Measurements from ENCODE around the gene RANBP2. TPM values are rescaled to one million over a fixed set of nuclear protein-coding genes. Genes with fewer than 3 reads are reported as not detected.
A peak's percentile ranks its signal among the peaks of the same experiment; 100 is the strongest.

The RANBP2 gene
- total RNA-seq, 2 experiments from 2014 or later: 42.2 to 42.4 TPM

- peak; percentile 98 for ATAC-seq
- Mint-ChIP-seq H3K27me3 (ENCODE audit: low read depth) (no peaks in the 10 kb centered on the region), H3K27ac (peak within 1 kb of the TSS; percentile 96), H3K4me3 (peak within 1 kb of the TSS; percentile 93), H3K4me1 (ENCODE audit: low read depth) (peaks cover 21% of the 10 kb centered on the region), H3K9me3 (ENCODE audit: insufficient read depth) (no peaks in the 10 kb centered on the region), H3K36me3 (ENCODE audit: low read depth) (peaks cover 33% of the 10 kb centered on the region)
- POLR2A ChIA-PET: no interaction called here
- peak; percentile 94 for DNase-seq
- CTCF ChIA-PET: interaction anchor here (1.2 kb wide), 1 partner anchor 22 kb away, joined by 4 read pairs; no protein-coding TSS in a partner anchor
Measured at GRCh38 chr2:108786354-108787215, 67.3 kb downstream of the RANBP2 start, which contains the start of gene CCDC138. Gene CCDC138, plus strand, starts transcription at chr2:108786771. Its CDS starts 52 bp downstream, at chr2:108786823.

- Mint-ChIP-seq H3K9me3 (ENCODE audit: insufficient read depth) (no peaks in the 10 kb centered on the region), H3K4me1 (ENCODE audit: low read depth) (peaks cover 21% of the 10 kb centered on the region), H3K27ac (peak overlapping the region; percentile 85), H3K36me3 (ENCODE audit: low read depth) (peaks cover 29% of the 10 kb centered on the region), H3K27me3 (ENCODE audit: low read depth) (no peaks in the 10 kb centered on the region), H3K4me3 (peak overlapping the region; percentile 93)
- POLR2A ChIA-PET: no interaction called here
- no peak for DNase-seq
- CTCF ChIA-PET: no interaction called here
- ATAC-seq: no peak
Measured at GRCh38 chr2:108787216-108787541, 67.9 kb downstream of the RANBP2 start.

GRCh38 chr2:108803045-108803736 is 83.9 kb downstream of the RANBP2 start:
- POLR2A ChIA-PET: no interaction called here
- Mint-ChIP-seq H3K9me3 (ENCODE audit: insufficient read depth) (no peaks in the 10 kb centered on the region), H3K27me3 (ENCODE audit: low read depth) (no peaks in the 10 kb centered on the region), H3K4me1 (ENCODE audit: low read depth) (no peaks in the 10 kb centered on the region), H3K36me3 (ENCODE audit: low read depth) (peaks cover 50% of the 10 kb centered on the region), H3K4me3 (no peak overlapping the region), H3K27ac (no peak overlapping the region)
- ATAC-seq (no peak), DNase-seq (no peak)
- CTCF ChIA-PET: no interaction called here

- no peak for ATAC-seq
- peaks cover 54% of the 10 kb centered on the region for H3K36me3 Mint-ChIP-seq (ENCODE audit: low read depth)
- H3K9me3 Mint-ChIP-seq (ENCODE audit: insufficient read depth): peaks cover 13% of the 10 kb centered on the region
- H3K27me3 Mint-ChIP-seq (ENCODE audit: low read depth): no peaks in the 10 kb centered on the region
- H3K4me3 Mint-ChIP-seq: no peak overlapping the region
- POLR2A ChIA-PET: no interaction called here
- DNase-seq: no peak
- H3K27ac Mint-ChIP-seq: no peak overlapping the region
- CTCF ChIA-PET: no interaction called here
- no peaks in the 10 kb centered on the region for H3K4me1 Mint-ChIP-seq (ENCODE audit: low read depth)
Measured at GRCh38 chr2:108805032-108805431, 85.8 kb downstream of the RANBP2 start.

GRCh38 chr2:108805782-108806181 is 86.5 kb downstream of the RANBP2 start:
- no peak overlapping the region for H3K4me3 Mint-ChIP-seq
- H3K9me3 Mint-ChIP-seq (ENCODE audit: insufficient read depth): peaks cover 18% of the 10 kb centered on the region

GRCh38 chr2:108806371-108807113 is 87.3 kb downstream of the RANBP2 start:
- CTCF ChIA-PET: no interaction called here
- Mint-ChIP-seq H3K27me3 (ENCODE audit: low read depth) (no peaks in the 10 kb centered on the region), H3K4me3 (no peak overlapping the region), H3K4me1 (ENCODE audit: low read depth) (no peaks in the 10 kb centered on the region), H3K36me3 (ENCODE audit: low read depth) (peaks cover 61% of the 10 kb centered on the region), H3K9me3 (ENCODE audit: insufficient read depth) (peaks cover 18% of the 10 kb centered on the region), H3K27ac (no peak overlapping the region)
- DNase-seq: no peak
- ATAC-seq: no peak
- POLR2A ChIA-PET: no interaction called here

More at GRCh38 chr2:108805782-108806181, 86.5 kb downstream of the RANBP2 start:
- Mint-ChIP-seq H3K27ac (no peak overlapping the region), H3K4me1 (ENCODE audit: low read depth) (no peaks in the 10 kb centered on the region), H3K36me3 (ENCODE audit: low read depth) (peaks cover 57% of the 10 kb centered on the region), H3K27me3 (ENCODE audit: low read depth) (no peaks in the 10 kb centered on the region)
- ATAC-seq (no peak), DNase-seq (no peak)
- ChIA-PET CTCF (no interaction called here), POLR2A (no interaction called here)

- POLR2A ChIA-PET: no interaction called here
- Mint-ChIP-seq H3K36me3 (ENCODE audit: low read depth) (peaks cover 59% of the 10 kb centered on the region), H3K4me3 (no peak overlapping the region), H3K9me3 (ENCODE audit: insufficient read depth) (peaks cover 18% of the 10 kb centered on the region), H3K27ac (no peak overlapping the region), H3K4me1 (ENCODE audit: low read depth) (no peaks in the 10 kb centered on the region), H3K27me3 (ENCODE audit: low read depth) (no peaks in the 10 kb centered on the region)
- ATAC-seq (no peak), DNase-seq (no peak)
- CTCF ChIA-PET: no interaction called here
Measured at GRCh38 chr2:108809936-108810335, 90.7 kb downstream of the RANBP2 start.

- ATAC-seq: no peak
- Mint-ChIP-seq H3K9me3 (ENCODE audit: insufficient read depth) (peaks cover 18% of the 10 kb centered on the region), H3K27ac (no peak overlapping the region), H3K4me1 (ENCODE audit: low read depth) (no peaks in the 10 kb centered on the region), H3K36me3 (ENCODE audit: low read depth) (peaks cover 57% of the 10 kb centered on the region), H3K4me3 (no peak overlapping the region), H3K27me3 (ENCODE audit: low read depth) (no peaks in the 10 kb centered on the region)
- DNase-seq: no peak
- ChIA-PET CTCF (interaction anchor here (0.8 kb wide), 1 partner anchor 11 kb away, joined by 3 read pairs; no protein-coding TSS in a partner anchor), POLR2A (no interaction called here)
Measured at GRCh38 chr2:108810993-108811957, 92.0 kb downstream of the RANBP2 start.

- Mint-ChIP-seq H3K4me3 (no peak overlapping the region), H3K27ac (no peak overlapping the region), H3K9me3 (ENCODE audit: insufficient read depth) (peaks cover 13% of the 10 kb centered on the region), H3K27me3 (ENCODE audit: low read depth) (no peaks in the 10 kb centered on the region), H3K4me1 (ENCODE audit: low read depth) (no peaks in the 10 kb centered on the region), H3K36me3 (ENCODE audit: low read depth) (peaks cover 56% of the 10 kb centered on the region)
- DNase-seq (no peak), ATAC-seq (no peak)
- ChIA-PET CTCF (no interaction called here), POLR2A (no interaction called here)
Measured at GRCh38 chr2:108813732-108814131, 94.5 kb downstream of the RANBP2 start.

- no peak overlapping the region for H3K27ac Mint-ChIP-seq
- CTCF ChIA-PET: no interaction called here
Measured at GRCh38 chr2:108820482-108820881, 101.2 kb downstream of the RANBP2 start.

GRCh38 chr2:108823286-108823685 is 104.0 kb downstream of the RANBP2 start:
- Mint-ChIP-seq H3K9me3 (ENCODE audit: insufficient read depth) (peaks cover 9% of the 10 kb centered on the region), H3K4me3 (no peak overlapping the region)
- CTCF ChIA-PET: interaction anchor here (1.1 kb wide), 1 partner anchor 12 kb away, joined by 3 read pairs; no protein-coding TSS in a partner anchor

More at GRCh38 chr2:108820482-108820881, 101.2 kb downstream of the RANBP2 start:
- peaks cover 9% of the 10 kb centered on the region for H3K9me3 Mint-ChIP-seq (ENCODE audit: insufficient read depth)
- H3K27me3 Mint-ChIP-seq (ENCODE audit: low read depth): no peaks in the 10 kb centered on the region
- POLR2A ChIA-PET: no interaction called here
- ATAC-seq (no peak), DNase-seq (no peak)
- H3K36me3 Mint-ChIP-seq (ENCODE audit: low read depth): peaks cover 41% of the 10 kb centered on the region
- H3K4me1 Mint-ChIP-seq (ENCODE audit: low read depth): no peaks in the 10 kb centered on the region
- no peak overlapping the region for H3K4me3 Mint-ChIP-seq

More at GRCh38 chr2:108823286-108823685, 104.0 kb downstream of the RANBP2 start:
- Mint-ChIP-seq H3K27me3 (ENCODE audit: low read depth) (no peaks in the 10 kb centered on the region), H3K27ac (no peak overlapping the region), H3K36me3 (ENCODE audit: low read depth) (peaks cover 29% of the 10 kb centered on the region), H3K4me1 (ENCODE audit: low read depth) (no peaks in the 10 kb centered on the region)
- POLR2A ChIA-PET: no interaction called here
- no peak for ATAC-seq
- DNase-seq: no peak
